GM21526 (cell line): ENCODE data around the gene FBXW12.
"Not testable (repeated sequence)": the region's sequence is repeated elsewhere in the genome, so short reads cannot be mapped to it uniquely, and the experiment has no call there.

ENCODE experiments used
- ATAC-seq: cut with Tn5 transposase; IDR thresholded peaks from one replicate; pipeline ENCODE4 v1.9.1; 2021; ENCODE audit warnings: moderate library complexity; ENCODE audit not compliant: unreplicated experiment, low FRiP score

Gene FBXW12

DNA sequence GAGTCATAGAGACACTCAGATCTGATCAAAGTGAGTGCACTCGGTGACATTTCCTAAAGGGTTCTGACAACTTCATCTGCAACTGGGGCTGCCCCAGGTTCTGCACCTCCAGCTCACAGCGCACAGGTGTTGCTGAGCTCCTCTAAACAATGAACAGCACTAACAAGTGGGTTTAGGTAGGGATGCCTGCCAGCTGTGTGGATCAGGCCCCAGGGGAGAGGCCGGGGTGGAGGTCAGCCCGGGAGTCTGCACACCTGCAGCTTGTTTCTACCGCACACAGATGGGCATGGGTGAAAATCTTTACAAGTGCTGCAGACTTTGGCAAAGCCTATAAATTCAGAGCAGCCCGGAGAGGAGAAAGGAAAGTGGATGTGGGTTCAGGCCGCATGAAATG lies 355 bp downstream of the FBXW12 start:
- ATAC-seq: no peak

DNA sequence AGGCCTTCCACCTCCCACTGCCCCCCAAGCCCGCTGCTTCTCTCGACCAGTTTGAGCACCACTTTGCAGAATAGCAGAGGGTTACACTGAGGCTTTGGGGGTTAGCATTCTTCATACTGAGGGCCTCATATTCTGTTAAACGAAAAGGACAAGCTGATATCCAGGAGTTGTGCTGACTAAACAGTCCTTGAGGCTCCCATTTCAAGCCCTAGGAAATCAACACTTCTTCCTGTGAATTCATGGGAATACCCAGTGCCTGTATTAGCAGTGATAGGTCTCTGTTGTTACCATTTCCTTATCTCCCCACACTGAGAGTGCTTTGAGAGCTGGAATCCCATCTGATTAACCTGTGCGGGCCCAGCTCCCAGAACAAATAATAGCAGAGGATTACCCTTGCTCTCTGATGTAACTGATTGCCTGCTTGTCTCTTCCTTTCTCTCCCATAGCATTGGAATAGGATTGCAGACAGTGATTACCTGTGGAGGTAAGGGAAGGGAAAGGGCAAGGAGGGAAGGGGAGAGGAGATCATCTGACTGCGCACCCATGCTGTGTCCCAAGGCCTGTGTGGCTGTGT lies 930 bp downstream of the FBXW12 start:
- no peak for ATAC-seq

DNA sequence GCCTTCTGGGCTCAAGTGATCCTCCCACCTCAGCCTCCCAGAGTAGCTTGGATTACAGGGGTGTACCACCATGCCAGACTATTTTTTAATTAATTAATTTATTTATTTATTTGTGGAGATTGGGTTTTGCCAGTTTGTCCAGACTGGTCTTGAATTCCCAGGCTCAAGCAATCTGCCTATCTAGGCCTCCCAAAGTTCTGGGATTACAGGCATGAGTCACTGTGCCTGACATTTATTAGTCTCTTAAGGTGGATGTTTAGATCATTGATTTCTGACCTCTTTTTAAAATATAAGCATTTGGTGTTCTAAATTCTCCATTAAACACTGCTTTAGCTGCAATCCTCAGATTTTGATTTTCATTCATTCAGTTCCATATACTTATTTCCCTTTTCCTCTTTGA lies 15.6 kb downstream of the FBXW12 start:
- ATAC-seq: no peak

DNA sequence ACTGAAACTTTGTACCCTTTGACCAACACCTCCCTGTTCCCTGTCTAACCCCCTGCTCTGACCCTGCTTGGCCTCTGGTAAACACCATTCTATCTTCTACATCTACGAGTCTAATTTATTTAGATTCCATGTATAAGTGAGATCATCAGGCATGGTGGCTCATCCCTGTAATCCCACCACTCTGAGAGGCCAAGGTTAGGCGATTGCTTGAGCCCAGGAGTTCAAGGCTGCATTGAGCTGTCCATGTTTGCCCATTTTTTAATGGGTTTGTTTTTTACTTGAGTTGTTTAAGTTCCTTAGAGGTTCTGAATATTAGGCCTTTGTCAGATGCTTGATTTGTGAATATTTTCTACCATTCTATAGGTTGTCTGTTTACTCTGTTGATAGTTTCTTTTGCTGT lies 16.9 kb downstream of the FBXW12 start:
- ATAC-seq: no peak

DNA sequence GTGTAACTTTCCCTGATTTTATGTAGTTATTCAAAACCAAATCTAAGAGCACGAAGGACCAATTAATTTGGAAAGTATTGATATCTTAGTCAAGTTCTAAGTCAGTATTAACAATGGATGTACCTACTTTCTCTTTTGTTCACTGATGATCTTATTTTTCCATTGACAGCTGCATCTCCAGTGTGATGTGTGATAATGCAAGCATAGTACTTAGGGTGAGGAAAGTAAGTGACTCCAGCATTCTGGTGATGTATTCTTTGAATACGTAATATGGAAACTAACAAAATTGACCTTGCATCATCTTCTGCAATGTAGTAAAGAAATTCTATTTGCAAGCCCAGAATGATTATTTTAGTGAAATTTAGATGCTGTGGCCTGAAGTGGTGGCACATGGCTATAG lies 22.4 kb downstream of the FBXW12 start:
- no peak for ATAC-seq

DNA sequence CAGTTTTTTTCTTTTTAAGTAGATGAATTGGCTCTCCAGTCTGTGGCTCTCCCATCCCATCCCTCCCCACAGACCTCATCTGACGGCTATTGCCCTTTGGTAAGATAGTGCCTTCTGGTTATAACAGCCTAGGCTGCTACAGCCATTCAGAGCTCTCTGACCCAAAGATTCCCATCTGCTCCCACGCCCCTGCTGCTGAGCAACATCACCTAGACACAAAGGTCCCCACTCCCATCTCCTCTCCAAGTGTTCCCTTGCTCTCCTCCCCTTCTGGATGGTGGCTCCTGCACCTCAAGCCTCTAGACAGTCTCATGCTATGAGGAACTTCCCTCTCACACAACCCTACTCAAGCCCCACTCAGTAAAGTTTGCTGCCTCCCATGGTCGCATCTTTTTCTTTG lies 23.7 kb downstream of the FBXW12 start:
- no peak for ATAC-seq

DNA sequence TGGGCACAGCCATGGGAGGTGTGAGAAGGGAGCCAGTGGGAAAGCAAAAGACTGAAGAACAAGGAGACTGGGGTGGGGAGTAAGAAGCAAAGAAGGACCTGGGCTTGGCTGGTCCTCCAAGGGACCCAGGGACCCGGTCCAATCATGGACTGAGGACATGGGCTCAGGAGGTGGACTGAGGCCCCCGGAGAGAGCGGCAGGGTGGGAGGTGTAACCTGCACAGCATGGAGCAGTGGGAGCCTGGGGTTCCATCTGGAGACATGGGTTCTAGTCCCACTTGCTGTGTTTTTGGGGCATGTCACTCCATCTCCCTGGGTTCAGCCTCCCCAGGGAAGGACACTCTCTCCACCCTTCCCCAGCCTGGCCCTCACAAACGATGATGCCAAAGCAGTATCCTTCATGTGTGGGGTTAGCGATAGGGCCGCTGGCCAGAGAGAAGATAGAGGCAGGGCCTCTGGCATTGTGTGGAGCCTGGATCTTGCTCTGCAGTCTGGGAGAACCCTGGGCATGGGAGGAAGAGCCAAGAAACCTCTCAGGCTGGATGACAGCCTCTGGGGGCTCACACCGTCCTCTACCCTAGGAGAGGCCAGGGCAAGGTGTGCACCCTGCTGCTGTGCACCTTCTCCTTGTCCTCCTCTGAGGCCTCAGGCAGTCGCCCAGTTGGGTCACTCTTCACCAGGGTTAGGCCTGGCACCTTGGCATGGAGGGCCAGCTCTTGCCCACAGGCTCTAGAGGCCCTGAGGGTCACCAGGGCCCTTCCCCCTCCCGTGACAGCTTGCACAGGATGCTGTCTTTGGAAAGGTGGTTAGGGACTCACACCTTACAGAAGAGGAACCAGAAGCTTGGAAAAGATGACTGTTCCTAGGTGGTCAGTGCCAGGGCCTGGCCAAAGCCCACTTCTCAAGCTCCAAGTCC lies 26.0 kb downstream of the FBXW12 start:
- ATAC-seq: no peak

DNA sequence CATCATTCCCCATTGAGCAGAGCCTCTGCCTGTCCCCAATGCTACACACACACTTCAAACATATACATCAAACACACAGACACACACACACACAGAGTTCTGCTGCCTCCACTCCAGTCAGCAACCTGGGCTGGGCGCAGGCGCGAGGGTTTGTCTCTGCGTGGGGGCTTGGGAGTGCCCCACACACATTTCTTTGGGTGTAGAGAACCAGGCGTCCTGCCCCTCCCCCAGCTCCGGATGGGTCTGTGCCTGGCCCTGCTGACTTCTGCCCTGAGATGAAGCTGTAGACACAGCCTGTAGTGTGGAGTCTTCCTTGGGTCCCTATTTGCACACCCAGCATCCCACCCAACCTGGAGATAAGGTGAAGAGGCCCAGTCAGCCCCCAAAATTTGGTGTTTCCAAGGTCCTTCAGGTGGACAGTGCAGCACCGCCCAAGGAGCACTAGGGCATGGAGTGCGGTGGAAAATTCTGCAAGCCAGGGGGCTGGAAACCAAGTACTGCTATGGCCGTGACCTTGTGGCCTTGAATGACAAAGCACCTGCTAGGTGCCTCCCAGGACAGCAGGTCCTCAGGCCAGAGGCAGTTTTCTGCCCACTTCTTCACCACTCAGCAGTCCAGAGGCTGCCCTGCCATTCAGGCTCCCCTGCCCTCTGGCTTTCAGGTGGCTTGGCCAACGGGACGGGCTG lies 26.8 kb downstream of the FBXW12 start:
- ATAC-seq: no peak

DNA sequence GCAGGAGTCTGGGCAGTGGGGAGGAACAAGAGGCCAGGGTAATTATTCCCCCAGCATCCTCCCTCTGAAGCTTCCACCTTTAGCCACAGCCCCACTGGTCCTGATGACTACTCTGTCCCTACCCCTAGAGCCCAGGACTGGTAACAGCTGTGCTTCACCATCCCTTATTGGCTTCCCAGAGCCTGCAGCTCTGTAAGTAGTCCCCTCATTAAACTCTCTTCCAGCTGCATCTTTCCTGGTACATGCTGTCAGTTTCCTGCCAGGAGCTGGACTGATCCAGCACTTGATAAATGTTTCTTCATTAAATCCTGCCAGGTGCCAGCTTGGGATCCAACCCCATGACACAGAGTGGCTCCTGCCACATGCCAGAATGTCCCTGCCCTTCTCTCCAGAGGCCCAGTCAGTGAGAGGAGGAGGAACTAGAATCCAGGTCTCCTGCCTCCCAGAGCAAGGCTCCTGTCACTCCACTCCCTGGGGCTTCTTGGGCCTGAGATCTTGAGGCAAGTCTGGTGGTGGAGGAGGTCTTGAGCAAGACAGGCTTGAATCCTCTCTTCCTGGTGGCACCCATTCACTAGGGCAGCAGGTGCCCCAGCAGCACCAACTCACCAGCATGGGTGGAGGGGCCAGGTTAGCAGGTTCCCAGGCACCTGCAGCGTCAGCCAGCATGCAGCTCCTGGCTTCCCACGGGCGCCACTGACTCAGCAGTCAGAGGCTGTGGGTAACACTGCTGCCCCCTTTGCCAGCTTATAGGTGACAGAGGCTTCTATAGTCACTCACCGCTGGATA lies 27.6 kb downstream of the FBXW12 start:
- ATAC-seq: no peak

DNA sequence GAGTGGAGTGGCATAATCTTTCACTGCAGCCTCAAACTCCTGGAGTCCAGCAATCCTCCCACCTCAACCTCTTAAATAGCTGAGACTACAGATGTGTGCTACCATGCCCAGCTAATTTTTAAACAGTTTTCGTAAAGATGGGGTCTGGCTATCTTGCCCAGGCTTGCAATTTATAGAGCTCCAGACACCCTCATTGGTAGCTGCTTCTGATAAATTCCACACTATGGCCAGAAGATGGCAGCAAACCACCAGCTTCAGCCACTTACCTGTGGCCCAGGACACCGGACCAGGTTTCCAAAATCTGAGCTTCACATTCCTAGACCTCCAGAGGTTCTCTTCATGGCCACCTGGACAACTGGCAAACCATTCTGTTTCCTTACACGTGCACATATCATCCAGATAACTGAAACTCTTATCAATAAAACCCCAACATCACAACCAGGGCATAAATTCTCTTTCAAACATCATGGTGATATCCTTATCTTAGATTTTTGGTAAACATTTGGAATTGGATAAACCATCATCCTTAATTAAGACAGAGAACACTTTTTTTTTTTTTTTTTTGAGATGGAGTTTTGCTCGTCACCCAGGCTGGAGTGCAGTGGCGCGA lies 28.9 kb downstream of the FBXW12 start:
- no peak for ATAC-seq

DNA sequence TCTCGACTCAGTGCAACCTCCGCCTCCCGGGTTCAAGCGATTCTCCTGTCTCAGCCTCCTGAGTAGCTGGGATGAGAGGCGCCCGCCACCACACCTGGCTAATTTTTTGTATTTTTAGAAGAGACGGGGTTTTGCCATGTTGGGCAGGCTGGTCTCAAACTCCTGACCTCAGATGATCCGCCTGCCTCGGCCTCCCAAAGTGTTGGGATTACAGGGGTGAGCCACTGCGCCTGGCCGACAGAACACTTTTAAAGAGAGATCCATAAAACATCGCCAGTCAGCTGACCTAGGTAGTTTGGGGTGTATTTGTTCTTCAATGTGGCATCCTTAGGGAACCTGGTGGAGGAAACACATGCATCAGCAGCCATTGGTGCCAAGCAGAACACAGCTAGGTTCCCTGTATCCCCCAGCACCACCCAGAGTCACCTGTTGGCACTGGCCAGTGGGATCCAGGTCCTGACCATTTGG lies 29.4 kb downstream of the FBXW12 start:
- ATAC-seq: not testable (repeated sequence)

DNA sequence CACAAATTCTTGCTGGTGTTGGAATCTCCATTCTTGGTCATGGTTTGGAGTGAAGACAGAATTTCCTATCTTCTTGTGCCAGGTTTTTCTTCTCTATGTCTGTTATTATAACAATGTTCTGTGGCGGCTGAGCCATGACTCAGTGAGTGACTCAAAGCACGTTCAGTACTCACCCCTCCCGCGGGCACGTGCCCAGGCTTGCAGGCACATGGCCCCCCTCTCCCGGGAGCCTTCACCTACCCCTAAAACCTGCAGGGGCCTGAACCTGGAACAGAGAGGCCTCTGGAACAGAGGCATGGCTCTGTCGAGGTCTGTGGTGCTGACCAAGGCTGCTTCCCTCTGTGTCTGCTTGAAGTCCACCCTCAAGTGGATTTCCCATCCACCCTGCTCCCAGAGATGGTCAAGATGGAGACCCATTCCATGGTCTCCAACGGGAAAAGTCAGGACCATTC lies 30.3 kb downstream of the FBXW12 start:
- ATAC-seq: no peak

DNA sequence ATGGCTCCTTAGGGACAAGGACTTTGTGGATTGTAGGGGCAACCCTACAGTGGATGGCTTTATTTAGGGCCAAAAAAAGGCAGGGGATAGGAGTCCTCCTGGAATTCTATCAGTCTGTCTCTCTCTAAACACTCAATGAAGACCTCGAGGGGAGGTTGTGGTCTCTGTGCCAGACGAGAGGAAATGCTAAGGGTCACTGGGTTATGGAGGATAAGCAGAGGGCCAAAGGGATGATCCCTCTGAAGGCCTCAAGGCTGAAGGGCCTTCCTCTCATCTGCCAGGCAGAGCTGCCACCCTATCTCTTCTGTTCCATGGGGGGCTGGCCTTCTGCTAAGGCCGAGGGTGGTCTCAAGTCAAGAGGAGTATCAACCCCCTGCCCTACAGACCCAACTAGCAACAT lies 30.9 kb downstream of the FBXW12 start:
- no peak for ATAC-seq

DNA sequence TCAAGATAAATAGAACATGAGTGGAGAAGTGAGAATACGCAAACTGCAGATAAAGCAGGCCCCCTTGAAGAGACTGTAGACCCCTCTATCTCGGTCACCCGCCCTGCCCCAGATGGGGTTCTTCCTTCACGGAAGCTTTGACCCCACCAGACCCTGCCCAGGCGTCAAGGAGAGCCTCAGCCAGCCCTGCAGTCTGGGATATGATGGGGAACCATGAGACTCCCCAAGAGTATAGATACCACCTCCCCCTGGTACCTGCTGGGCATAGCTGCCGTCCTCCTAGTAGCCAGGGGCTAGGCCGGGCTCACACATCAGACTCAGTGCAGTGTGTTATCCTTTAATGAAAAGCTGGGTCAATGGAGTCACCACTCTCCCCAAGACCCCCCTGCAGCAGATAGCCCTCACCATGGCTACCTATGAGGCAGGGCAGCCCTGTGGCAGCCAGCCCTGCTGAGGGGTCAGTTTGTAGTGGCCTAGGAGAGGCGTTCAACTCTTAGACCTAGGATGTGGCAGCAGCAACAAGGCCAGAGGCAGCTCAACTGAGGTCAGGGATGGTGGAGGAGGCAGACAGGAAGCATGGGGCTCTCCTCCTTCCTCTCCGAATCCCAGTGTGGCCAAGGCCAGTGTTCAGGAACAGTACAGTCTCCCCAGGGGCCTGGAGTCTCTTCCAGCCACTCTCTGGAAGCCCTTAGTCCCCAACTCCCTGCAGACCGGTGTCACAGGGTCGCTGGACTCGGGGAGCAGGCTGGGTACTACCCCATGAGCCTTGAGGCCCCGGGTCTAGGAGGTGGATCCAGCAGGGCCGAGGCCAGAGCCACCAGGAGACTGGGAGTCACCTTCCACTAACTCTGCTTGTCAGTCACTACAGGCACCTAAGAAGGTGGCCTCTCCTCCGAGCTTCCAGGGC lies 31.8 kb downstream of the FBXW12 start:
- ATAC-seq: no peak

DNA sequence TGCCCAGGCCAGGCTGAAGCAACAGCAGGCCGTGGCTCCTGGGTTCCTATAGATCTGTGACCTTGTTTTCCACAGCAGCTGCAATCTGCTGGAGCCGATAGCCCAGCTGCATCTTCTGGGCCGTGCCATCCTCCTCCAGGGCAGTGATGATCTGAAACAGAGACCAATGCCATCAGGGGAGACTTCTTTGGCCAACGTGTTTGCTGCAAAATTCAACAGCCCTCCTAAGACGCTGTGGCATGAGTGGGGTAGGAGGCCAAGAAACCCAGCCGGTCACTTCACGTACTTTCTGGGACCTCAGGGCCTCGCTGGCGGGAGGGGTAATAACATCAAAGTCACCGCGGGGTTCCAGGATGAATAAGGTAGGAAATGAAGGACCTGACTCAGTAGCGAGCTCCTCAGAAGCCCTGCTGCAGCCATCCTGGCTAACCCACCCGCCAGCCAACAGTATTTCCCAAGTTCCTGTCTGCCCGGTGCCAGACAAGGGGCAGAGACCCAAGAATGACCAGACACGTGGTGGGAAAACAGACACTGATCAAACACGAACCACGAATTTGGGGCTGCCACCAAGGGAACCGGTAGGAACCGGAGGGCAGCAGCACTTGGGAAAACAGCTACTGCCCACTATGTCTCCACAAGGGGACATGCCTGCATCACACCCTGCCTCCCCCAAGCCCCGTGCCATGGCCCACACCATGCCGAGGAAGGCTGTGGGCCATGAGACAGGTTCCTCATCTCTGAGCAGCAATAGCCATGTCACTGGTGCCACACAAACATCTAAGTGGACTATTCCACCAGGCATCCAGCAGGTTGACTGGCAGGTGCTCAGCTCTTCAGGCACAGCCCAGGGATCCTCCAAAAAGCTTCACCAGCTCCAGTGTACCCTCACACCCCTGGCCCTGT lies 32.7 kb downstream of the FBXW12 start:
- ATAC-seq: no peak

DNA sequence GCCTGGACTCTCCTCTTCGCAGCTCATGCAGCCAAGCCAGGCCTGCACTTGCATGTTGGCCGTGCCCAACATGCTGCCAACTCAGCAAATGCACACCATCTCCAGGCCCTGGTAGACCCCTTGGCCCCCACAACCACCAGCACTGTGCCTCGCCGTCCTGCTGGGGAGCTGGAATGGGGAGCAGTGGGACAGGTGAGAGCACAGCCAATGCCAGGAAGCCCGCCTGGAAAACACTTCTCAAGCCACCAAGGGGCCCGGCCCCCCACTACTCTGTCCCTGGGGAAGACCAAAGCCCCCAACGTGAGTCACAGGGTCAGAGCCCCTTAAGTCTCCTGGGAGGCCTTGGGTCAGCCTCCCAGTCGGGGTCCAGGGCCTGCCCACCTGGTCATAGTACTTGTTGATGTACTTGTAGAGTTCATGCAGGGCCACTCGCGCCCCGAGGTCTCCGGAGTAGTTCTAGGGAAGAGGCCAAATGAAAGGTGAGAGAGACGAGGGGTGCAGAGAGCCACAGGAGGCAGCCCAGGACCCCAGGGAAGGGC lies 33.4 kb downstream of the FBXW12 start:
- no peak for ATAC-seq

DNA sequence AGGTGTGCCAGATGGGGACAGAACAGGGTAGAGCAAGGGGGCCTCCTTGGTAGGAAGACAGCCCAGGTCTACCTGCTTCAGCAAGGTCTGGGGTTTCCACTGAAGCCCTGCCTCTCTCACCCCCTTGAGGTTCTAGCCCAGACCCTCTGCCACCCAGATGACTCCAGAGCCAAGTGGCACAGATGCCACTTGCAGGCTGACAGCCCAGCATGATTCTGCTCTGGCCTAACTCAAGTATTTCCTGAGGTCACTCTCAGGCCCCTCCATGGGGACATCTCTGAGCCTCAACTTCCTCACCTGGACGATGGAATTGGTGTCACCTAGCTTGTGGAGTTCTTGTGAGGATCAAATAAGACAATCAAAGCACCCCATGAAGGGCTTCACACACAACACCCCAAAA lies 34.0 kb downstream of the FBXW12 start:
- no peak for ATAC-seq
